H1 (cell line): ENCODE results near the gene NSUN6. TPM values are rescaled to one million over a fixed set of nuclear protein-coding genes. Genes with fewer than 3 reads are reported as not detected.

Experiments
- CTCF ChIA-PET: fragments of 300-600 bp; sonication (Branson Sonifier 250); formaldehyde crosslinking; loops from one replicate; lab custom pipeline; 2021; ENCODE audit not compliant: partially characterized antibody; lab: Charles Lee
- POLR2A ChIA-PET: fragments of 300-600 bp; sonication (Branson Sonifier 250); formaldehyde crosslinking; loops from one replicate; lab custom pipeline; 2021; ENCODE audit warnings: inconsistent platforms; ENCODE audit not compliant: partially characterized antibody; lab: Charles Lee
- DNase-seq, 2 experiments: peaks; one replicate each; pipeline versions ENCODE4 v3.0.0 to v3.0.0-alpha.2; 2010 to 2022; ENCODE audit warnings: low spot score in 2 of 2, low read depth in 1 of 2, mixed read lengths in 1 of 2
- FAIRE-seq: peaks from 2 replicates; lab custom pipeline; 2011; peaks lifted over from hg19 to GRCh38; lab: Jason Lieb, UNC
- H2AFZ ChIP-seq: 2 replicates; pipeline ENCODE4 v1.8.1; 2012; ENCODE audit warnings: low read length, inconsistent platforms
- H2AK5ac ChIP-seq: 2 replicates; pipeline ENCODE4 v1.6.1; 2013; ENCODE audit warnings: low read depth, low read length
- H2BK120ac ChIP-seq: replicated peaks from 2 replicates; pipeline ENCODE3; 2013; ENCODE audit warnings: low read depth, low read length, inconsistent platforms
- H2BK12ac ChIP-seq: 2 replicates; pipeline ENCODE4 v1.6.1; 2013; ENCODE audit warnings: low read depth, low read length
- H2BK15ac ChIP-seq: 2 replicates; pipeline ENCODE4 v1.6.1; 2013; ENCODE audit warnings: low read length
- H2BK20ac ChIP-seq: 2 replicates; pipeline ENCODE4 v1.6.1; 2013; ENCODE audit warnings: low read length
- H2BK5ac ChIP-seq: 2 replicates; pipeline ENCODE4 v1.6.1; 2013; ENCODE audit warnings: low read depth, low read length
- H3K14ac ChIP-seq: 2 replicates; pipeline ENCODE4 v1.6.1; 2013; ENCODE audit warnings: inconsistent platforms; ENCODE audit not compliant: insufficient read length
- H3K18ac ChIP-seq: 2 replicates; pipeline ENCODE4 v1.6.1; 2013; ENCODE audit warnings: low read length; ENCODE audit errors: extremely low read depth
- H3K23ac ChIP-seq: 2 replicates; pipeline ENCODE4 v1.6.1; 2013; ENCODE audit warnings: inconsistent platforms; ENCODE audit not compliant: insufficient read length
- H3K23me2 ChIP-seq: 2 replicates; pipeline ENCODE4 v1.6.1; 2013; ENCODE audit warnings: low read depth, low read length
- H3K27ac ChIP-seq: 2 replicates; pipeline ENCODE4 v1.6.1; 2011; ENCODE audit warnings: low read depth, low read length, inconsistent platforms
- H3K27me3 ChIP-seq, 4 experiments: replicated peaks in 1 of 4; 1 replicate in 1 of 4; 2 replicates in 3 of 4; pipeline versions ENCODE4 v1.6.1 to v1.8.1; 2011 to 2013; ENCODE audit warnings: low read length in 3 of 4, mild to moderate bottlenecking in 3 of 4, inconsistent platforms in 2 of 4, mixed read lengths in 2 of 4, moderate library complexity in 1 of 4; ENCODE audit not compliant: control insufficient read depth in 3 of 4, insufficient read depth in 3 of 4; ENCODE audit errors: extremely low read depth in 1 of 4
- H3K36me3 ChIP-seq, 4 experiments: 2 replicates each; pipeline versions ENCODE4 v1.6.1 to v1.8.1; 2011 to 2013; ENCODE audit warnings: mild to moderate bottlenecking in 4 of 4, low read length in 3 of 4, moderate library complexity in 2 of 4, control low read depth in 1 of 4, inconsistent platforms in 1 of 4; ENCODE audit not compliant: insufficient read depth in 4 of 4, control insufficient read depth in 2 of 4
- H3K4ac ChIP-seq: replicated peaks from 2 replicates; pipeline ENCODE3; 2013; ENCODE audit warnings: low read length, low read depth, mixed read lengths, inconsistent platforms; ENCODE audit not compliant: insufficient read length
- H3K4me1 ChIP-seq, 4 experiments: replicated peaks in 1 of 4; 1 replicate in 1 of 4; 2 replicates in 3 of 4; pipeline versions ENCODE4 v1.6.1 to v1.8.1; 2011 to 2013; ENCODE audit warnings: low read length in 3 of 4, inconsistent platforms in 2 of 4, mixed read lengths in 1 of 4; ENCODE audit not compliant: insufficient read depth in 4 of 4, control insufficient read depth in 3 of 4
- H3K4me2 ChIP-seq, 2 experiments: 2 replicates each; pipeline versions ENCODE4 v1.6.1 to v1.8.1; 2011 to 2013; ENCODE audit warnings: low read depth in 2 of 2, low read length in 2 of 2, control low read depth in 1 of 2, inconsistent platforms in 1 of 2, mild to moderate bottlenecking in 1 of 2; ENCODE audit not compliant: insufficient read depth in 1 of 2
- H3K4me3 ChIP-seq, 4 experiments: fragments of 200-600, 300-600 bp in 1 of 4; sonication (generic), shearing (Covaris generic), sonication (Bioruptor Twin) in 1 of 4; 2 replicates each; pipeline versions ENCODE4 v1.5.1 to v1.8.1; 2011 to 2016; ENCODE audit warnings: low read length in 4 of 4, low read depth in 3 of 4, control low read depth in 2 of 4, inconsistent platforms in 2 of 4, mild to moderate bottlenecking in 2 of 4, mixed read lengths in 1 of 4, moderate library complexity in 1 of 4; ENCODE audit not compliant: insufficient read depth in 2 of 4; ENCODE audit errors: extremely low read depth in 1 of 4
- H3K56ac ChIP-seq: replicated peaks from 2 replicates; pipeline ENCODE3; 2013; ENCODE audit warnings: low read depth, mild to moderate bottlenecking, mixed read lengths, low read length, inconsistent platforms; ENCODE audit not compliant: insufficient read length
- H3K79me1 ChIP-seq: 2 replicates; pipeline ENCODE4 v1.6.1; 2013; ENCODE audit warnings: low read depth, low read length, control low read depth
- H3K79me2 ChIP-seq, 2 experiments: 2 replicates each; pipeline versions ENCODE4 v1.6.1 to v1.8.1; 2012 to 2013; ENCODE audit warnings: low read length in 2 of 2, mild to moderate bottlenecking in 2 of 2, inconsistent platforms in 1 of 2; ENCODE audit not compliant: insufficient read depth in 2 of 2, control insufficient read depth in 1 of 2
- H3K9ac ChIP-seq, 4 experiments: replicated peaks in 1 of 4; 1 replicate in 1 of 4; 2 replicates in 3 of 4; pipeline versions ENCODE4 v1.6.1 to v1.8.1; 2011 to 2013; ENCODE audit warnings: low read depth in 3 of 4, low read length in 3 of 4, control low read depth in 2 of 4, mild to moderate bottlenecking in 2 of 4, moderate library complexity in 2 of 4, inconsistent platforms in 1 of 4; ENCODE audit errors: extremely low read depth in 1 of 4
- H3K9me3 ChIP-seq, 2 experiments: 2 replicates each; pipeline versions ENCODE4 v1.6.1 to v1.8.1; 2012 to 2013; ENCODE audit warnings: mild to moderate bottlenecking in 2 of 2, moderate library complexity in 2 of 2, control low read depth in 1 of 2, inconsistent platforms in 1 of 2, low read depth in 1 of 2, low read length in 1 of 2, mixed read lengths in 1 of 2; ENCODE audit not compliant: insufficient read depth in 2 of 2
- H4K20me1 ChIP-seq, 2 experiments: replicated peaks in 1 of 2; 2 replicates each; pipeline versions ENCODE3 to v1.8.1; 2011 to 2013; ENCODE audit warnings: inconsistent platforms in 2 of 2, low read length in 2 of 2, mild to moderate bottlenecking in 1 of 2; ENCODE audit not compliant: insufficient read depth in 2 of 2, control insufficient read depth in 1 of 2
- H4K5ac ChIP-seq: 2 replicates; pipeline ENCODE4 v1.6.1; 2013; ENCODE audit warnings: low read length, low read depth, mixed read lengths, inconsistent platforms; ENCODE audit not compliant: insufficient read length
- H4K8ac ChIP-seq: 2 replicates; pipeline ENCODE4 v1.8.0; 2013; ENCODE audit warnings: mild to moderate bottlenecking, moderate library complexity, low read length, inconsistent platforms; ENCODE audit not compliant: insufficient read depth; ENCODE audit errors: extremely low read depth
- H4K91ac ChIP-seq: replicated peaks from 2 replicates; pipeline ENCODE3; 2013; ENCODE audit warnings: low read length, mixed read lengths, inconsistent platforms; ENCODE audit not compliant: insufficient read length
- EZH2 ChIP-seq: fragments of 200-600 bp; sonication (generic); IDR thresholded peaks from 2 replicates; pipeline ENCODE4 v1.7.1; 2012; ENCODE audit warnings: low read depth, mild to moderate bottlenecking, moderate library complexity, low read length, inconsistent platforms; ENCODE audit not compliant: severe bottlenecking
- HDAC6 ChIP-seq: IDR thresholded peaks from one replicate; pipeline ENCODE4 v1.7.1; 2012; ENCODE audit warnings: low read depth, mild to moderate bottlenecking, inconsistent platforms, low read length, moderate library complexity
- RNF2 ChIP-seq: fragments of 200-900, 300-1000 bp; sonication (generic); IDR thresholded peaks from 2 replicates; pipeline ENCODE4 v1.7.1; 2016; ENCODE audit warnings: borderline replicate concordance, low read depth, mild to moderate bottlenecking, antibody characterized with exemption, low read length; ENCODE audit not compliant: poor library complexity, severe bottlenecking; ENCODE audit errors: missing control alignments
- SP1 ChIP-seq: IDR thresholded peaks from 2 replicates; pipeline ENCODE4 v1.6.1; 2011; ENCODE audit warnings: low read depth, low read length
- TBP ChIP-seq: IDR thresholded peaks from 2 replicates; pipeline ENCODE4 v1.6.1; 2011; ENCODE audit warnings: low read depth, low read length, improper control_type of control experiment
- WGBS, 2 experiments: shearing (Covaris generic) in 1 of 2; methylation state at CpG; one replicate each; pipeline versions ENCODE4 v1.1.6 to v1.1.7; 2013 to 2015; ENCODE audit warnings: low lambda C conversion rate in 2 of 2, mixed read lengths in 2 of 2, inconsistent platforms in 1 of 2, low coverage in 1 of 2, missing lambda C conversion rate in 1 of 2; ENCODE audit not compliant: insufficient replicate concordance in 2 of 2, insufficient coverage in 1 of 2, insufficient read length in 1 of 2; ENCODE audit errors: extremely low coverage in 1 of 2, missing lambda C conversion rate in 1 of 2; 5-methylcytosine and 5-hydroxymethylcytosine counted together
- polyA plus RNA-seq, 7 experiments: library from polyadenylated mRNA; depleted of rRNA in 3 of 7; stranded (reverse) in 5 of 7; unstranded in 2 of 7; fragments of >200 nt in 5 of 7; fragments of 200-250 nt in 2 of 7; gene quantifications; 1 replicate in 5 of 7; 2 replicates in 1 of 7; 4 replicates in 1 of 7; pipeline versions ENCODE4 v1.2.1 to v1.2.3, GENCODE V29; 2011 to 2013; ENCODE audit warnings: missing spikeins in 2 of 7, mixed read lengths in 2 of 7
- total RNA-seq: library from RNA; stranded (reverse); fragmentation: NEBNext Ultra II Directional; extraction: Animal tissue kit (Norgen Biotek cat#: 25700); gene quantifications from 2 replicates; pipeline ENCODE4 v1.2.1, GENCODE V29; 2021

NSUN6 gene
- total and polyA plus RNA-seq, 2 of the 8 experiments (the other 6 are each of a cell fraction or from before 2014, with no cell fraction given), result 5.9 to 14.4 TPM

GRCh38 chr10:18508587-18508986, 142.8 kb downstream of the NSUN6 start:
- WGBS, 2 experiments, result 92% methylated on average over 4 of the region's 4 CpGs; no CpG with 5 or more reads in 1 of the 2 experiments
- Histone ChIP-seq H3K4ac (no peak overlapping the region), H3K9me3 (no peaks in the 10 kb centered on the region), H2BK20ac (no peak overlapping the region), H3K79me2 (no peaks in the 10 kb centered on the region), H3K4me1 (no peaks in the 10 kb centered on the region), H2BK15ac (no peak overlapping the region), H4K91ac (no peak overlapping the region), H3K18ac (no peak overlapping the region), H3K23me2 (no peaks in the 10 kb centered on the region), H3K4me2 (no peak overlapping the region), H3K23ac (no peak overlapping the region), H2AK5ac (no peak overlapping the region), H2BK120ac (no peak overlapping the region), H3K56ac (no peak overlapping the region), H3K9ac (no peak overlapping the region), H3K14ac (no peak overlapping the region), H2BK12ac (no peak overlapping the region), H3K79me1 (no peaks in the 10 kb centered on the region), H4K8ac (no peak overlapping the region), H3K27me3 (no peaks in the 10 kb centered on the region), H3K36me3 (no peaks in the 10 kb centered on the region), H3K4me3 (no peak overlapping the region), H2AFZ (no peak overlapping the region), H4K20me1 (no peaks in the 10 kb centered on the region), H3K27ac (no peak overlapping the region), H2BK5ac (no peak overlapping the region), H4K5ac (no peak overlapping the region)
- POLR2A ChIA-PET, result no interaction called here
- CTCF ChIA-PET, result no interaction called here
- DNase-seq (no peak), FAIRE-seq (no peak)
- no peak for TF ChIP-seq SP1
- TF ChIP-seq EZH2, result no peak
- TF ChIP-seq RNF2, result no peak
- no peak for TF ChIP-seq TBP
- no peak for TF ChIP-seq HDAC6
